C4-2B (cell line): ENCODE results near the gene SLC6A9.

Experiments
- H3K27ac ChIP-seq: fragments of 450-650 bp; 2 replicates; pipeline ENCODE4 v1.5.1; 2017
- CTCF ChIP-seq: fragments of 450-650 bp; conservative IDR thresholded peaks from 2 replicates; pipeline ENCODE4 v1.5.1; 2017; ENCODE audit warnings: mild to moderate bottlenecking
- ZFX ChIP-seq: fragments of 450-650 bp; IDR thresholded peaks from 2 replicates; pipeline ENCODE4 v1.6.1; 2017

Gene SLC6A9

DNA sequence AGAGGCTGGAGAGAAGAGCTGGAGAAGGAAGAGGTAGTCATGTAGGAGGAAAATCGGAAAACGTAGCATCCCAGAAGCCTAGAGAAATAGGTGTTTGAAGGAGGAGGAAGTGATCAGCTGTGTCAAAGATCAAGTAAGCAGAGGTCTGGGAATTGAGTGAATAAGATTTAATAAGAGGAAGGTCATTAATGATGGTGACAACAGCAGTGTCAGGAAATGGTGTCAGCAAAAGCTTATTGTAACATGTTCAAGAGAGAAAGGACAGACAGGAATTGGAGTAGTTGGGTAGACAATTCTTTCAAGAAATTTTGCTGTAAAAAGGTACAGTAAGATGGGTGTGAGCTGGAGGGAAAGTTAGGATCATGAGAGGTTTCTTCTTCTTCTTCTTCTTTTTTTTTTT, 41.6 kb upstream of the SLC6A9 start:
- no peak for TF ChIP-seq ZFX
- TF ChIP-seq CTCF = no peak
- H3K27ac ChIP-seq = no peak overlapping the region

DNA sequence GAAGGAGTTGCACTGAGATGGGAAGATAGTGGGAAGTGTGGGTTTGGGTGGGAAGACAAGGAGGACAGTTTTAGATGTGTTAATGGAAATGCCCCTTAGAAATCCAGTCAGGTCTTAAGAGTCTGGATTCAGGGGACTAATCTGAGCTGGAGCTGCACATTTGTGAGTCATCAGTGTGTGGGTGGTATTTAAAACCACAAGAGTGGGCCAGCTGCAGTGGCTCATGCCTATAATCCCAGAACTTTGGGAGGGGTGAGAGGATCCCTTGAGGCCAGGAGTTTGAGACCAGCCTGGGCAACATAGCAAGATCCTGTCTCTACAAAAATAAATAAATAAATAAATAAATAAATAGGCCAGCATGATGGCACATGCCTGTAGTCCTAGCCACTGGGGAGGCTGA, 40.9 kb upstream of the SLC6A9 start:
- H3K27ac ChIP-seq = no peak overlapping the region
- TF ChIP-seq ZFX (no peak), CTCF (no peak)

GRCh38 chr1:44071461-44071860, 40.2 kb upstream of the SLC6A9 start:
- TF ChIP-seq ZFX (no peak), CTCF (no peak)
- no peak overlapping the region for H3K27ac ChIP-seq

DNA sequence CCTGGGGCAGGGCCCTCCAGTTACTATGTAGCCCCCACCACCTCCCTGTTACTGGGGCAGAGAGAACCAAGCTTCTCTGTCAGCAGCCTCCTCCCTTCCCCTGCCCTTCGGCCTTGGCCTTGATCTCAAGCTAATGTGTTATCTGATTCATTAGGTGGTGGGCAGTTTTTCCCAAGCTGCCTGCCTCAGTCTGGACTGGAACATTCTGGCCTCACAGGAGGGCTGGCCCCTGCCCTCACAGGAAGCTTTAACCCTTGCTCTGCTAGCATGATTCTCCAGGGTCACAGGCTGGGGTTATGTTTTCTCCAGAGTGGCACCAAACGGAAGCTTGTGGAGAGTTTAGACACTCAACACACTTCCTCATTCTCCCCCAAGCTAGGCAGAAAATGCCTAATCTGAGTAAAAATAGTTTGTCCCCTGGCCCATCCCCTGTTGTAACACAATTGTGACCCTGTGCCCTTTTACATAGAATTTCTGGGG, 37.2 kb upstream of the SLC6A9 start:
- TF ChIP-seq ZFX = no peak
- no peak for TF ChIP-seq CTCF
- H3K27ac ChIP-seq = no peak overlapping the region

- no peak overlapping the region for H3K27ac ChIP-seq
- no peak for TF ChIP-seq CTCF
- no peak for TF ChIP-seq ZFX
These were observed 36.3 kb upstream of the SLC6A9 start for GRCh38 chr1:44067266-44068250.

DNA sequence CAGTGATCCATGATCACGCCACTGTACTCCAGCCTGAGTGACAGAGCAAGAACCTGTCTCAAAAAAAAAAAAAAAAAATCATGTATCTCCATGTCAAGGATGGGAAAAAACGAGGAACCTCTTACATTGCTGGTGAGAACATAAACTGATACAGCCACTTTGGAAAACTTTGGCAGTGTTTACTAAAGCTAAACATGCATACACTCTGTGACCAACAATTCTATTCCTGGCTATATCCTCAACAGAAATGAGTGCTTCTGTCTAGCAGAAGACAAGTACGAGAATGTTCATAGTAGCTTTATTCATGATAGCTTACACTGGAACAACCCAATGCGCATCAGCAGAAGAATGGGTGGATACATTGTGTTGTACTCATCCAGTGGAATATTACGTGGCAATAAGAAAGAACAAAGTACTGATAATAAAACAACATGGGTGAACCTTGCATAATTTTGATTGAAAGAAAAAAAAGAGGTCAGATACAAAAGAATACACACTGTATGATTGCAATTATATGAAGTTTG, 31.5 kb upstream of the SLC6A9 start:
- no peak overlapping the region for H3K27ac ChIP-seq
- TF ChIP-seq ZFX (no peak), CTCF (no peak)

DNA sequence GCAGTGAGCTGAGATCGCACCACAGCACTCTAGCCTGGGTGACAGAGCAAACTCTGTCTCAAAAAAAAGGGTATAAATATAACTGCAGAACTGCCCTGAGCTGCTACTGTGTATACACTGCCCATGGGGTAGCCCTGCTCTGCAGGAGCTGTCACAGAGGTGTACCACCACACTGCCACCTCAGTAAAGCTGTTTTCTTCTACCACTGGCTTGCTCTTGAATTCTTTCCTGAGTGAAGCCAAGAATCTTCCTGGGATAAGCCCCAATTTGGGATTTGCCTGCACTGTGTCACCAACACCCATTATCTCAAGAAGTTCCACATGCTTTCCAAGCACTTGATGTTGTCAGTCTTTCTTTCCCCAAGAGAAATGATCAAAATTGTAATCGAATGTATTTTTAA, 30.6 kb upstream of the SLC6A9 start:
- H3K27ac ChIP-seq = no peak overlapping the region
- TF ChIP-seq CTCF (no peak), ZFX (no peak)
